MCF 10A (cell line): ENCODE data around the gene MED13. TPM values are rescaled to one million over a fixed set of nuclear protein-coding genes. Genes with fewer than 3 reads are reported as not detected.

Experiments used
- BruUV-seq: library from RNA; stranded (reverse); fragments of 400-500 nt; replicated peaks from 2 replicates; lab custom pipeline; 2021; lab: Mats Ljungman, UMichigan
- CTCF ChIA-PET: fragments of 300-600 bp; sonication (Branson Sonifier 250); formaldehyde crosslinking; extraction: SDS; loops from one replicate; lab custom pipeline; 2021; ENCODE audit warnings: antibody characterized with exemption, inconsistent platforms; lab: Yijun Ruan, JAX
- POLR2A ChIA-PET: fragments of 300-600, 350-650 bp; sonication (Branson Sonifier 250); formaldehyde crosslinking; extraction: SDS; loops from one replicate; lab custom pipeline; 2020; ENCODE audit warnings: antibody characterized with exemption, inconsistent platforms; lab: Yijun Ruan, JAX
- DNase-seq: peaks from one replicate; pipeline ENCODE4 v3.0.0-alpha.2; 2018; ENCODE audit not compliant: unreplicated experiment
- H3K27ac Mint-ChIP-seq: one replicate; pipeline ENCODE4 v1.8.0; 2022; ENCODE audit warnings: mild to moderate bottlenecking, low read depth, mixed read lengths; ENCODE audit not compliant: unreplicated experiment
- H3K27me3 Mint-ChIP-seq: one replicate; pipeline ENCODE4 v1.8.0; 2022; ENCODE audit warnings: mixed read lengths; ENCODE audit not compliant: insufficient read depth, unreplicated experiment
- H3K36me3 Mint-ChIP-seq: one replicate; pipeline ENCODE4 v1.8.0; 2022; ENCODE audit warnings: mild to moderate bottlenecking, moderate library complexity, mixed read lengths; ENCODE audit not compliant: insufficient read depth, unreplicated experiment
- H3K4me1 Mint-ChIP-seq: one replicate; pipeline ENCODE4 v1.8.0; 2022; ENCODE audit warnings: mixed read lengths; ENCODE audit not compliant: insufficient read depth, unreplicated experiment
- H3K4me3 Mint-ChIP-seq: one replicate; pipeline ENCODE4 v1.8.0; 2022; ENCODE audit warnings: mild to moderate bottlenecking, moderate library complexity, mixed read lengths; ENCODE audit not compliant: unreplicated experiment
- H3K9me3 Mint-ChIP-seq: one replicate; pipeline ENCODE4 v1.8.0; 2022; ENCODE audit warnings: mixed read lengths; ENCODE audit not compliant: unreplicated experiment
- CTCF ChIP-seq: fragments of 200-600 bp; IDR thresholded peaks from one replicate; pipeline ENCODE4 v1.8.0; 2022; ENCODE audit warnings: antibody characterized with exemption, mild to moderate bottlenecking; ENCODE audit not compliant: unreplicated experiment
- intact Hi-C: fragments of 100-400 bp; cut with micrococcal nuclease; formaldehyde crosslinking; loops from 2 replicates; pipeline ENCODE4 v1.14.1; 2022
- total RNA-seq: library from RNA; stranded (reverse); gene quantifications from 2 replicates; pipeline ENCODE4 v1.2.3, GENCODE V29; 2022

The MED13 gene
- total RNA-seq, 1 experiment from 2014 or later = 58.7 TPM

GRCh38 chr17:62093188-62094155 lies 28.4 kb upstream of the MED13 start:
- CTCF ChIA-PET = interaction anchor here (0.6 to 1.4 kb wide), 3 partner anchors 18 to 95 kb away, joined by 3 to 6 read pairs (median 4); no protein-coding TSS in a partner anchor
- POLR2A ChIA-PET = interaction anchor here (0.6 to 2.7 kb wide), 8 partner anchors 11 to 76 kb away, joined by 3 to 9 read pairs (median 3); no protein-coding TSS in a partner anchor
- no peak for TF ChIP-seq CTCF
- no peak overlapping the region for H3K4me3 Mint-ChIP-seq
- no peaks in the 10 kb centered on the region for H3K27me3 Mint-ChIP-seq
- no TSS peak for BruUV-seq
- intact Hi-C loops = loop anchor here (10.0 kb wide), 1 partner anchor 229 kb away; the partner anchor contains the start of gene BRIP1
- H3K36me3 Mint-ChIP-seq = no peaks in the 10 kb centered on the region
- peaks cover 13% of the 10 kb centered on the region for H3K4me1 Mint-ChIP-seq
- DNase-seq = peak; percentile 88
- H3K9me3 Mint-ChIP-seq = no peaks in the 10 kb centered on the region
- no peak overlapping the region for H3K27ac Mint-ChIP-seq

- no peak for DNase-seq
- intact Hi-C loops = loop anchor here (10.0 kb wide), 1 partner anchor 228 kb away; the partner anchor contains the start of gene BRIP1
- POLR2A ChIA-PET = interaction anchor here (0.6 to 2.7 kb wide), 4 partner anchors 12 to 76 kb away, joined by 3 to 9 read pairs (median 4); no protein-coding TSS in a partner anchor
- H3K36me3 Mint-ChIP-seq = no peaks in the 10 kb centered on the region
- H3K27me3 Mint-ChIP-seq = no peaks in the 10 kb centered on the region
- H3K9me3 Mint-ChIP-seq = no peaks in the 10 kb centered on the region
- TF ChIP-seq CTCF = no peak
- H3K4me3 Mint-ChIP-seq = no peak overlapping the region
- peaks cover 13% of the 10 kb centered on the region for H3K4me1 Mint-ChIP-seq
- CTCF ChIA-PET = interaction anchor here (1.4 kb wide), 1 partner anchor 17 kb away, joined by 6 read pairs; no protein-coding TSS in a partner anchor
- H3K27ac Mint-ChIP-seq = no peak overlapping the region
- BruUV-seq = no TSS peak
Observed at GRCh38 chr17:62092784-62093183, 27.7 kb upstream of the MED13 start.

- no TSS peak for BruUV-seq
- no peaks in the 10 kb centered on the region for H3K36me3 Mint-ChIP-seq
Observed at GRCh38 chr17:62091804-62092203, 26.7 kb upstream of the MED13 start.

More at GRCh38 chr17:62091804-62092203, 26.7 kb upstream of the MED13 start:
- DNase-seq = no peak
- TF ChIP-seq CTCF = no peak
- H3K27ac Mint-ChIP-seq = no peak overlapping the region
- CTCF ChIA-PET = interaction anchor here (0.6 to 1.4 kb wide), 3 partner anchors 16 to 136 kb away, joined by 3 to 6 read pairs (median 6); no protein-coding TSS in a partner anchor
- peaks cover 13% of the 10 kb centered on the region for H3K4me1 Mint-ChIP-seq
- no peaks in the 10 kb centered on the region for H3K9me3 Mint-ChIP-seq
- intact Hi-C loops = loop anchor here (10.0 kb wide), 1 partner anchor 227 kb away; the partner anchor contains the start of gene BRIP1
- no peaks in the 10 kb centered on the region for H3K27me3 Mint-ChIP-seq
- POLR2A ChIA-PET = interaction anchor here (1.6 kb wide), 1 partner anchor 27 kb away, joined by 3 read pairs; no protein-coding TSS in a partner anchor
- no peak overlapping the region for H3K4me3 Mint-ChIP-seq
